ENCODE results near the gene ERCC5.

DNA sequence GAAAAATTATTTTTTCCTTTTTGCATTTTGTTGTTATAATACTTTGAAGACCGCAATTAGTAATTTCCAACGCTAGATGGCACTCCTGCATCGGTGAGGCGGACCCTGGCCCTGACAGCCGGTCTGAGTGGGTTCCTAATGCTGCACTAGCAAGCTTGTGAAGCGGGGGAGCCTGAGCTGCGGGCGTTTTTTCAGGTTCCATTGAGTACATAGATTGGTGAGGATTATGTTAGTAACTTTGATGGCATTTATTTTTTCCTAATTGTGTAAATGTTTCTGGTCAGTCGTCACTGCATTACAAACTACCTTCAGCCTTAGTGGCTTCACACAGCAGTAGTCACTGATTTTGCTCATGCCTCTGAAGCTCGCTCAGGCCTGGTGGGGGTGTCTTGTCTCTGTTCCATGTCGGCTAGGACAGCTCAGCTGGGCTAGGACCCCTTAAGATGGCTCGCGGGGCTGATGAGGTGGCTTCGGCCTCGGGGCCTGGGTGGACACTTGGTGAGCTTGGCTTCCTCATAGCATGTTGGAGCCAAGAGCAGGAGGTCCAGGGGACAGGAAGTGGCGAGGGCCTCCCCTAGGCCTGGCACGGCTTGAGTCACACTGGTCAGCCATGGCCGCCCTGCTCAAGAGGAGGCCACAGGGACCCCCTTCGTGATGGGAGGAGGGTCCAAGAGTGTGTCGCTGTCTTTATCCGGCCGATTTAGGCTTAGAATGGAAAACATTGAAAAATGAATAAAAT is 25.0 kb downstream of the ERCC5 start:
- TF ChIP-seq, protein P1, sequence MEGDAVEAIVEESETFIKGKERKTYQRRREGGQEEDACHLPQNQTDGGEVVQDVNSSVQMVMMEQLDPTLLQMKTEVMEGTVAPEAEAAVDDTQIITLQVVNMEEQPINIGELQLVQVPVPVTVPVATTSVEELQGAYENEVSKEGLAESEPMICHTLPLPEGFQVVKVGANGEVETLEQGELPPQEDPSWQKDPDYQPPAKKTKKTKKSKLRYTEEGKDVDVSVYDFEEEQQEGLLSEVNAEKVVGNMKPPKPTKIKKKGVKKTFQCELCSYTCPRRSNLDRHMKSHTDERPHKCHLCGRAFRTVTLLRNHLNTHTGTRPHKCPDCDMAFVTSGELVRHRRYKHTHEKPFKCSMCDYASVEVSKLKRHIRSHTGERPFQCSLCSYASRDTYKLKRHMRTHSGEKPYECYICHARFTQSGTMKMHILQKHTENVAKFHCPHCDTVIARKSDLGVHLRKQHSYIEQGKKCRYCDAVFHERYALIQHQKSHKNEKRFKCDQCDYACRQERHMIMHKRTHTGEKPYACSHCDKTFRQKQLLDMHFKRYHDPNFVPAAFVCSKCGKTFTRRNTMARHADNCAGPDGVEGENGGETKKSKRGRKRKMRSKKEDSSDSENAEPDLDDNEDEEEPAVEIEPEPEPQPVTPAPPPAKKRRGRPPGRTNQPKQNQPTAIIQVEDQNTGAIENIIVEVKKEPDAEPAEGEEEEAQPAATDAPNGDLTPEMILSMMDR (IDR thresholded peaks at IDR 0.05; ENCODE audit: extremely low read depth in 1 of 2, insufficient read depth in 1 of 2, low read depth in 1 of 2, low read length in 2 of 2) = peak; percentile 65 to 80
- TF ChIP-seq POLR2A (IDR thresholded peaks at IDR 0.05; ENCODE audit: low read depth, low read length) = no peak
- TF ChIP-seq JUN (IDR thresholded peaks at IDR 0.05; ENCODE audit: borderline replicate concordance, insufficient read depth, insufficient read length, low read depth) = no peak
- TF ChIP-seq EZH2 (IDR thresholded peaks at IDR 0.05; ENCODE audit: borderline replicate concordance, low read depth, low read length, severe bottlenecking) = no peak
- no peak for TF ChIP-seq POLR2AphosphoS5 (IDR thresholded peaks at IDR 0.05; ENCODE audit: insufficient read depth, low read depth, low read length)
- no peak for TF ChIP-seq GATA2 (IDR thresholded peaks at IDR 0.05; ENCODE audit: insufficient read depth, insufficient read length, low read depth, low read length)
